GM13976 (cell line): ENCODE results near the gene ACACA.
A peak's percentile ranks its signal among the peaks of the same experiment; 100 is the strongest.

Experiments used
- DNase-seq: peaks from one replicate; pipeline ENCODE4 v3.0.0; 2012; ENCODE audit warnings: low spot score
- CTCF ChIP-seq: IDR thresholded peaks from 2 replicates; pipeline ENCODE4 v1.5.1; 2012; ENCODE audit warnings: borderline replicate concordance, mild to moderate bottlenecking; ENCODE audit not compliant: insufficient read depth; ENCODE audit errors: extremely low read depth, missing control alignments, control extremely low read depth
- in situ Hi-C: fragments of 300-500 bp; cut with MboI; formaldehyde crosslinking; loops from one replicate; pipeline ENCODE4 v1.12.0; 2022; ENCODE audit warnings: low sequenced_read_pairs, mixed read lengths, inconsistent platforms; ENCODE audit not compliant: unreplicated experiment

ACACA gene

GRCh38 chr17:37050920-37051319 is 355.7 kb downstream of the ACACA start:
- no peak for DNase-seq
- TF ChIP-seq CTCF, result no peak
- in situ Hi-C loops, result loop anchor here (25.0 kb wide), 1 partner anchor 414 kb away; no protein-coding TSS in a partner anchor

- in situ Hi-C loops, result no loop called here
- no peak for DNase-seq
- TF ChIP-seq CTCF, result no peak
Observed at GRCh38 chr17:37048811-37049210, 357.8 kb downstream of the ACACA start.

- TF ChIP-seq CTCF, result peak; percentile 75
- in situ Hi-C loops, result no loop called here
- peak; percentile 78 for DNase-seq
Observed at GRCh38 chr17:37047631-37048104, 359.0 kb downstream of the ACACA start.

GRCh38 chr17:37045351-37045922 is 361.2 kb downstream of the ACACA start:
- no peak for DNase-seq
- in situ Hi-C loops, result no loop called here
- no peak for TF ChIP-seq CTCF

GRCh38 chr17:37043201-37043600 is 363.4 kb downstream of the ACACA start:
- in situ Hi-C loops, result no loop called here
- no peak for DNase-seq
- no peak for TF ChIP-seq CTCF

- no peak for TF ChIP-seq CTCF
- in situ Hi-C loops, result no loop called here
- no peak for DNase-seq
Observed at GRCh38 chr17:37041932-37042331, 364.7 kb downstream of the ACACA start.

GRCh38 chr17:37039269-37039668 is 367.4 kb downstream of the ACACA start:
- no peak for TF ChIP-seq CTCF
- DNase-seq, result no peak
- in situ Hi-C loops, result no loop called here
